D341Med (cell line): ENCODE results near the gene ORC3.
A peak's percentile ranks its signal among the peaks of the same experiment; 100 is the strongest.

Experiments used
- DNase-seq: peaks from one replicate; pipeline ENCODE4 v3.0.0; 2012; ENCODE audit warnings: low spot score

The ORC3 gene

DNA sequence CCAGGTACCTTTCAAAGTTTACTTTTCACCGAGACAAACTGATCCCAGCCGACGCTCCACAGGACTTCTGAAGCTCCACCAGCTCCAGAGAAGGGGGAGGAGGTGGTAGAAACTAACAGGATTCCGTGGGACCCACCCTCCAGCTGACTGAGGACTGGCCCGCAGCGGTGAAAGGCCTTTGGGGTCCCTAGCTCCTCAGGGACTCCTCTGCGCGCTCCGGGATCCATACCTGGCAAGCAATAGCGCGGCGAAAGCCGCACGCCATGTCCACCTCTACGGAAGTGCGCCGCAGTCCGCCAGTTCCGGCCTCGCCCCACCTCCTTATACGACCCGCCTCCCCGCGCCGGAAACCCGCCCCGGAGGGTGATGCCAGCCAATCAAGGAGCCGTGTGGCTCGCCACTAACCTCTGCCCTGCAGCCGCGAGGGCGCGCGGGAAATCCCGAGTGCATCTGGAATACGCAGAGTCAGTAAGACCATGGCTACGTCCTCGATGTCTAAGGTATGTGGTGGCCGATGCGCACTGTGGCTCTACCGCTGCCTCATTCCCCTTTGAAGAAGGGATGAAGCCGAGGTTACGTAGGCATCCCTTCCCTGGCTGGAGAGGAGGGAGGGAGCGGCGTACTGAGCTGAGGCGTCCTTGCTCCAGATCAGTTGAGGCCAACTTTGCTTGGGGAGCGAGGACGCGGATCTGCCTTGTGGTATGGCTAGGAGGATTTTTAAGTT is at the start of gene ORC3, which contains the start of gene RARS2:
ORC3 (plus strand) TSS at position 443 of the 724 bp plus-strand sequence; CDS start at position 477, 34 bp downstream.
RARS2 (minus strand) TSS at position 295 of the 724 bp plus-strand sequence; CDS start at position 265, 30 bp downstream.
- peak; percentile 99 for DNase-seq

DNA sequence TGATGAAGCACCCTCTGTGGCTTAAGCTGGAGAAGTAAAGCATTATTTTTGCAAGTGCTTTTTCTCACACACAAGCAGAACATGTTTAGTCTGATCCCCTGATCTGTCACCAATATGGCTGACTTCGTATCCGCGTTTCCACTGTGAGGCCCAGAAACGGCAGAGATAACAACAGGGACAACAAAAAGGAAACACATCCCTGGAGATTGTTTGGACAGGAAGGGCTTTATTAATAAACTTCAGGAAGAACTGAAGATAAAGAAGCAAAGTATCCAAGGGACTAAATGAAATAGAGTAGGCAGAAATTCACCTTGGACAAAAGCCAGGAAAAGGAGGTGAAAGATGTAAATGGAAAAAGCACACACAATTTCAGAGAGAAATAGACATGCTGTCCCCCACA is 49.4 kb upstream of the ORC3 start:
- no peak for DNase-seq

DNA sequence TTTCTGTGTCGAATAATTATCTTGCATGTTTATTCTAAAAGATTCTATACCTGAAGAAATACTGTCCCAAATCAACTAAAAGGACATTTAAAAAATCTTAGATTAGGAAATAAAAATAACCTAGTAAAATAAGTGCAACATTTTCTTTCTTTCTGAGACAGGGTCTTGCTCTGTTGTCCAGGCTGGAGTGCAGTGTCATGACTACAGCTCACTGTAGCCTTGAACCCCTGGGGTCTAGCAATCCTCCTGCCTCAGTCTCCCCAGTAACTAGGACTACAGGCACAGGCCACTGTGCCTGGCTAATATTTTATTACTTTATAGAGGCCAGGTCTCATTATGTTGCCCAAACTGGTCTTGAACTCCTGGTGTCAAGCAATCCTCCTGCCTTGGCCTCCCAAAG is 48.9 kb upstream of the ORC3 start:
- no peak for DNase-seq

DNA sequence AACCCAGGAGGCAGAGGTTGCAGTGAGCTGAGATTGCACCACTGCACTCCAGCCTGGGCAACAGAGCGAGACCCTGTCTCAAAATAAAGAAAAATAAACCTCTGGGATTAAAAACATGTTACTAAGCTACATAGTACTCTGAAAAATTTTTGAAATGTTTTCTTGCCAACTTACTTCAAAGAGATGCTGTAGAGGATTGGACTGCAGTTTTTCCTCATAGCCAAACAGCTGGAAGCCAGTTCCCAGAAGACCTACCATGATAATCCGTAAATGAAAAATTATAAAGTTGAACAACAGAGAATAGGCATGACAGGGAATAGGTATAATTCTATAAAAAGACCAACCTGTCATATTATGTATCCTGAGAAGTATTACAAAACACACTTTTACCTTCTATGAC is 48.2 kb upstream of the ORC3 start:
- DNase-seq = no peak

DNA sequence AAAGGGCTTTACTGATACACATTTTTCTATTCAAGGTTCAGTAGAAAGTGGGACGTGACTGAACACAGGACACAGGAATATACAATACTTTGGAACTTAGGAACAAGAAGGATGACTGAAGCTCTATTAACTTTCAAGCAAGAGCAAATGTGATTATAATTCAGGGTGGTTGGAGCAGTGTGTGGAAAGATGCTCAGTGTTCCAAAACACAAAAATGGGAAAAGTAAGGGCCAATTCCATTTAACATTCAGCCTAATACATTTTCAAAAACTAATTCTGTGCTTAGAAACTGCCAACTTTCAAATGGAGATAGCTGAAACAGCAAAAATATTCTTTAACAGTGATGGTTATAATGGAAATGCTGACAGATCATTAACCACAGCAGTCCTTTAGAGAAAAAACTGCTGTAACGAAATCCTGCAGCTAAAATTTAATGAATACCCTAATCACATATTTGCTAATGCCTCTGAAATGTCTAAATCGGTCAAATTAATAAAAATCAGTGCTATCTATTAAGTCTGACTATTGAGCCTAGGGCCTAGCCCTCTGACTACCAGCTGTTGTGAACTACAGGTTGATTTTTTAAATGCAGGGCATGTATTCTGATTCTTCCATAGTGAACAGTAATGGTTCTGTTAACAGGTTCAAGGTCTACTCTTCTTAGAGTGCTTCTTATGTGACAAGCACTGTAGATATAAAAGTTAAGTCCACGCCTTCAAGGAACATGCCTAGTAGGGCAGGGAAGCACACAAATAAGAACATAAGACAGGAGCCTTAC is 46.0 kb upstream of the ORC3 start:
- DNase-seq = no peak

DNA sequence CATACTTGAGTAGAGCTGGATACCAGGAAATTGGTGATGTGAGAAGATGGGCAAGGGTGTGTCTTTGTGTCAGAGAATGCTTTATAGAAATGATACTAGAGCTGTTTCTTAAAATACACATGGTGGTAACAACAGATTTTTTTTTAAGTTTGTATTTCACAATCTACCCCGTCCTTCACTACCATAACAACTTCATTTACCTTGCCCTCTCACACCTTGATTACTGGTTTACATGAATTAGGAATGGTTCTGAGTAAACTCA is 45.5 kb upstream of the ORC3 start:
- no peak for DNase-seq

DNA sequence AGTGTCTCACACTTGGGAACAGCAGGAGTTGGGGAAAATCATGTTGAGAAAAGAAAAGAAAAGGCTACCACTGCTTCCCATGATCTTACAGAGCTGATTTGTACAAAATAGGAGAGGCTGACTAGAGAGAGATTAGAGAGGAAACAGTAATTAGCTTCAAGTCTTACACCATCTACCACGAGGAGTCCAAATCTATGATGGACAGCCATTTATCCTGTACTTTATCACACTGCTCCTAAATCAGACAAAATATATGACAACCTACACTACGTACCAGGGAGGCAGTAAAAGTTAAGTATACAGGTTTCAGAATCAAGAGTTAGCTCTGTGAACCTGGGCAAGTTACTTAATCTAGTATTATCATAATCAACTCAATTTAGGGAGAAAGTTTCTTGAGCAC is 38.1 kb upstream of the ORC3 start:
- no peak for DNase-seq

DNA sequence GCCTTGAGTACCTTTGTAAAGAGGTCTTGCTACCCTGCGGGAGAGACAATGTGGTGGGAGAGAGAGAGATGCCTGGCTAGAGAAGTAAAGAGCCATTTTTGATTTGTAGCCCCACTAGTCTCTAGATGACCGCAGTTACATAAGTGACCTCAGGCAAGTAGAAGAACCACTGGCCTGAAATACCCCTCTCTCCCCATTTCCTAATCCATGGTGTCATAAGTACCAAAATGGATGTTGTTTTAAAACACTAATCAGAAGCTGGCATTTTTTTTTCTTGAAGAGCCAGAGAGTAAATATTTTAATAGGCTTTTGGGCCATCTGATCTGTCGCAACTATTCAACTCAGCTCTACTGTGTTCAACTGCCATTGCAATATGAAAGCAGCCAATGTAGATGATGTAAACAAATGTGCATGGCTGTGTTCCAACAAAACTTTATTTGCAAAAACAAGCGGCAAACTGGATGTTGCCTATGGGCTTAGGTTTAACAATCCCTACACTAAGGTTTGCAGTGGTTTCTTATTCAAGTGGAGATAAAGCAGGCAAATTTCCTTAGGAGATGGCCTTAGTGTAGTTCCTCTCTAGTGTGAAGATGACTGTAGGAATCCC is 36.7 kb upstream of the ORC3 start:
- no peak for DNase-seq

DNA sequence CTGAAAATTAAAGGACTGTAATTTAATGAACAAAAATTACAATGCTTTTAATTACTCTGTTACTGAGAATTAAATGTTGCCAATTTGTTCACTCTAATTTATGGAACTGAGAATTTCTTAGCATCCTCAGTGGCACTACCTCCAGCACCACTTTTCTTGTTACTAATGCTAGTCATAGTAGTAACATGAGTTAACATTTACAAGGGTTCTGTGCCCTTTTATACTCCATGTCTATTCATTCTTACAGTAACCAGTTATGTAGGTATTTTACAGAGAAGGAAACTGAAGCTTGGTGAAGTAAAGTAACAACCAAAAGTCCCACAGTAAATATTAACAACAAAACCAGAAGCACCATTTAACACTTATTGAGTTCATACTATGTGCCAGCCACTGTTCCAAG is 34.4 kb upstream of the ORC3 start:
- DNase-seq = no peak

DNA sequence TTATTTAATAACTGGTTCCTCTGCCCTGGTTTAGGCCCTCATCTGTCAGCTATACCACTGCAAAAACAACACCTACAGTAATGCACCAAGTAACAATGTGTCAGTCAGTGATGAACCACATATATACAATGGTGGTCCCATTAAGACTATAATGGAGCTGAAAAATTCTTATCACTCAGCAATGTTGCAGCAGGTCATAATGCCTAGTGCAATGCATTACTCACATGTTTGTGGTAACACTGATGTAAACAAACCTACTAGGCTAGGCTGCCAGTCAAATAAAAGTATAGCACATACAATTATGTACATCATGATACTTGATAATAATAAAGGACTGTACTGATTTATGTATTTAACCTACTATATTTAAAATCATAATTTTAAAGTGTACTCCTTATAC is 31.5 kb upstream of the ORC3 start:
- no peak for DNase-seq

DNA sequence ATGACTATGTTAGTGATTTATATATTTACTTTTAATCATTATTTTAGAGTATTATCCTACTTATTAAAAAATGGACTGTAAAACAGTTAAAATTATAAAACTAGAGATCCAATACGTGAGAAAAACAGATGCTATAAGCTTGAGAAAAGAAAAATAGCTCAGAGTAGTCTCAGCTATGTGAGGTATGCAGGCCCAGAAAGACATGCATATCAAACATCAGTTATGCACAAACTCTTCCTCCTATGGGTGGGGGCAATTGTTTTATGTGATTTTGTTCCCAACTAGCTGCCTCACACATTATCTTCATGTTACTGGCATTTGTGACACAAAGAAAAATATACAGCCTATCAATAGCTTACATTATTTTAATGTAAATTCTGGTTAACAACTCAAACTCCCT is 28.9 kb upstream of the ORC3 start:
- DNase-seq = no peak

DNA sequence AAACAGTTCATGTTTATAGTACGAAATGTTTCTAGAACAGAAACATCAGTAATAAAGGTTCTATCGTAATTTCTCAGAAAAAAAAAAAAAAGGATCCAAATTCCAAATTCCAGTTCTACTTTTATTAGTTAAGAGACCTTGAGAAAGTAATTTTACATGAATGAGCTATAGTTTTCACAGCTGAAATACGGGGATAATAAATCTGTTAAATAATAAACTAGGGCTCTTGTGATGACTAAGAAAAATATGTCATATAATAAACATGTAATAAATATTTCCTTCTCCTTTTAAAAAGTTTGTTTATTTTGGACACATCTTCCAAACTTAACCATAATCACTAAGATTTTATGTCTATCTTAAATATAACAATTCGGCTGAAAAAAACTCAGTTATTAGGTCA is 17.9 kb upstream of the ORC3 start:
- no peak for DNase-seq

DNA sequence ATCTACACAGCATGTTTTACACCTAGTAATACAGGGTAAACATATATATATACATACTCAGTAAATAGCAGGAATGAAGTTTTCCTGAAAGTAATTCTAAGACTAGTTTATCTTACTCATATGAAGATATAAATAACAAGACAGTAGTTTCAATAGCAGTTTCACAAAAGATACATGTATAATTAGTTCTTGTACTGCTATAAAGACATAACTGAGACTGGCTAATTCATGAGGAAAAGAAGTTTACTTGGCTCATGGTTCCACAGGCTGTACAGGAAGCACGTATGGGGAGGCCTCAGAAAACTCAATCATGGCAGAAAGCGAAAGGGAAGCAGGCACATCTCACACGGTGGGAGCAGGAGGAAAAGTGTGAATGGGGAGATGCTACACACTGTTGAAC is 17.1 kb upstream of the ORC3 start:
- no peak for DNase-seq

DNA sequence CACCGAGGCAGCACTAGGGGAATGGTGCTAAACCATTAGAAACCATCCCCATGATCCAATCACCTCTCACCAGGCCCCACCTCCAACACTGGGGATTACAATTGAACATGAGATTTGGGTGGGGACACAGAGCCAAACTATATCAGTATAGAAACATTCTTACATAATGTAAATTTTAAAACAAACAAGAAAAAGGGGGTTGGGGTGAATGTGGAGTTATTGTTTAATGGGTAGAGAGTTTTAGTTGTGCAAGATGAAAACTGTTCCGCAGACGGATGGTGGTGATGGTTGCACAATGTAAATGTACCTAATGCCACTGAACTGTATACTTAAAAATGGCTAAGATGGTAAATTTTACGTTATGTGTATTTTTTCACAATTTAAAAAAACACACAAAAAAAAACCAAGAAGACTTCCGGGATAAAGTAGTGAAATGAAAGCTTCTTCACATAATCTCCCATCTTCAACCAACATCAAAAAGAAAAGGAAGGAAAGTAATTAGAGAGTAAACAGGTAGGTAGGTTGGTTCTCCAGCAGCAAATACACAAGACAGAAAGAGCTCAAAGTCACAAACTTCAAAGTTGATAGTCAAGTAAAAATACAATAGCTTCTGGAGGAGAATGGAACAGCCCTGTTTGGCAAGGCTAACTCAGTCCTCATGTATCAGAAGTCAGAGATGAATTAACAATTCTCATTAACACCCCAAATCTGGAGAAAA is 16.5 kb upstream of the ORC3 start:
- no peak for DNase-seq

DNA sequence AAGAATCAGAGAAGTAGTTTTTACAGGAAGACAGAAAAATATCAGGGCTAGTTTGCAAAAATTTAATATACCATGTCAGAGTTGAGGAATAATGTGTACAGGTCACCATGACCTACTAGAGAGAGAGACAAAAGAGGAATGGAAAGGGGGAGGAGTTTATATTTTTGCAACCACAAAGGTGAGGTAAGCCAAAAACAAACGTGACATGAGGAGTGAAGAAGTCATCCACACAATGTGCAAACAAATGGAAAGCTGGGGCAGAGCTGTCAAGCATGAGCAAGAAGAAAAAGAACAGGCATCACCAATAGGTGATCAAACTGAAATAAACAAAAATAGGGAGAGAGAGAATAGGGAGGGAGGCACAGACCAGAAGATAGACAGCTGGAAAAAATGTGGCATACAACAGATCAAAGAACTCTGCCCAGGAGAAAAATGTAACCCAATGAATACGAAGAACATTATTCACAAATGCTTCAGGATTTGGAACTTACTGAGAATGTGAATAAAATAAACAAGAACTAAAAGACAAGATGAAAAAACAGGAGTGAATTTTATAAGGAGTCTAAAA is 15.6 kb upstream of the ORC3 start:
- no peak for DNase-seq

DNA sequence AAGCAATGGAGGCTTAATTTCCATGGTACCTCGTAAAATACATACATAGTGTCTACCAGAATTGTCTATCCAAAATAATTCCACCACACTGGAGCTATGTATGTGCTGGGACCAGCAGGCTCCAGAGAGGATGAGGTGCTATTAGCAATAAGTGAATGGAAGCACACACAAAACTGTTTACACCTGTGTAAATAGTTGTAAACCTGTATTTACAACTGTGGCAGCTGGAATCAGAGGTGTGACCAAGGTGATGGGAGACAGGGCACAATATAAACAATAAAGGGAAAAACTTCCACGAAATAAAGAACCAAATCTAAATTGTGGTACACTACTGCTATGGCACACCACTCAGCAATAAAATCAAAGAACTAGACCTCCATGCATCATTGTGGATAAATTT is 14.5 kb upstream of the ORC3 start:
- no peak for DNase-seq

DNA sequence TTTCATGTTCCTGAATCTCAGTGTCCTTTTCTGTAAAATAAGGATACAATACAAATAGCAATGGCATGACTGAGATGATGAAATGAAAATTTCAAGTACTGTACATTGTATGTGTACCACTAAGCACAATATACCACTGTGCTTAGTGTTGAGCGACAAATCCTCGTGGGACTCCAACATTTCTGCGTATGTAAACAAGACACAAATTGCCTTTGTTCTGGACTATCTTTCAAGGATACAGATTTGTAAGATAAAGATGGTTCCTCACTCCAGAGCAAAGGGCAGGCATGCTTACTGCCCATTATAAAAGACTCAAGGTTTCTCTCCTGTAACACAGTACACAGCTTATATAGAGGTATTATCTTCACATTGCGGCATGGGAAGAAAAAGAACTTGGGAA is 6.1 kb upstream of the ORC3 start:
- DNase-seq = no peak

DNA sequence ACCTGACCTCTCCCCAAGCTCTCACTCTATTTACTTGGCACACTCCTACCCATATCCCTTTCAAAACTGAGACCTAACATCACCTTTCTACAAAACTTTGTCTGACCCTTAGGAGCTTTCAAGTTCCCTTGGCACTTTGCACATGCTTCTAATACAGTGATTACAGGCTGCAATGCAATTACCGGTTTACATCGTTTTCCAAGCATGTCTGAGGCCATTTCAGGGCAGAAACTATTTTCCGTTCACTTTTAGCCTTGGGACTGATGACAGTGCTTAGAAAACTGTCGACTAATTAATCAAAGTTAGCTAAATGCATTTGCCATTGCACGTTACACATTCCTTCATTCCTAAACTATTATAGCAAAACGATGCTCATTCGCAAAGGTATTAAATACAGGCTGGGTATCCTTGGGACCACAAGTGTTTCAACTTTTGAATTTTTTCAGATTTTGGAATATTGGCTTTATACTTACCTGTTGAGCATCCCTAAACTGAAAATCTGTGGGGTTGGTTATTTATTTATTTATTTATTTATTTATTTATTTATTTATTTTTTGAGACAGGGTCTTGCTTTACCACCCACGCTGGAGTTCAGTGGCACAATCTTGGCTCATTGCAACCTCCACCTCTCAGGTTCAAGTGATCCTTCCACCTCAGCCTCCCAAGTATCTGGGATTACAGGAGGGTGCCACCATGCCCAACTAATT is 3.4 kb upstream of the ORC3 start:
- no peak for DNase-seq

DNA sequence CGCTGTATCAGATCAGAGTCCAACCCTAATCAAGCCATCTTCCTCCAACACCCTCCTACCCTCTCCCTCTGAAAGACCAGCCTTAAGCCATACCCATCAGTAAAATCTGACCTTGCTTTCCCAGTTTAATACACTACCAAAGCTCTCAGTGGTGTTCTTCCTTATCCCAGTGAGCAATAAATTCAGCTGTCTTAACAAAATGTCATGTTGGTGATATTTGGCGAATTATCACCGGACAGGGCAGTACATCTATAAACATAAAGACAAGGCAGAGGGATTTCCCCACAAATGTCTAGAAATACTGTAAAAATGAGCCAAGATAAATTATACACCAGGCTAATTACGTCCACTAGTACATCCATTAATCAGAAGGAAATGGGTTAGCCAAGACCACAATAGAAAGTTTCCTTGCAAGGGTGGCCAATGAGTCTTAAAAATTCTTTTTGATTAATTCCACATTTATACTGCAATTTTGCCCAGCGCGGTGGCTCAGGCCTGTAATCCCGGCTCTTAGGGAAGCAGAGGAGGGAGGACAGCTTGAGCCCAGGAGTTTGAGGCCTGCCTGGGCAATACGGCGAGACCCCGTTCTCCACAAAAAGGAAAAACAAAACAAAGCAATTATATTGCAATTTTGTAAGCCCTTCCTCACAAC is 1.1 kb upstream of the ORC3 start:
- DNase-seq = no peak

DNA sequence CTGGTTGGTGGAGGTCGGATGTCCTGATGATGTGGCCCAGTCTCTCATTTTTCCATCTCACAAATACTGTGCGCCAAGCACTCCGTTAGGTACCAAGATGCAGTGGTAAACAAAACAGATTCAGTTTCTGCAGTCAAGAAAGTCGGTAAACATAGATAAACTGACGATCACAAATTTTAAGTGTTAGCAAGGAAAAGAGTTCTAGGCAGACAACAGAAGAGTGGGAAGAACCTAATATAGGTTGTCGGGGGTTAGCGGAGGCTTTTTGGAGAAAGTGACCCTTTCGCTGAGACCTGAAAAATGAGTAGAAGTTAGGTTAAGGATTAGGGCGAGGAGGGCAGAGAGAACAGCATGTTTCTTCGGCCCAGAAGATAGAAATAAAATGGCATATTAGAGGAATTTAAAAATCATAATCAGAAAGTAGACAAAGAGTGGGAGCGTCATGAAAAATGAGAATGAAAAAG is 514 bp downstream of the ORC3 start:
- no peak for DNase-seq

DNA sequence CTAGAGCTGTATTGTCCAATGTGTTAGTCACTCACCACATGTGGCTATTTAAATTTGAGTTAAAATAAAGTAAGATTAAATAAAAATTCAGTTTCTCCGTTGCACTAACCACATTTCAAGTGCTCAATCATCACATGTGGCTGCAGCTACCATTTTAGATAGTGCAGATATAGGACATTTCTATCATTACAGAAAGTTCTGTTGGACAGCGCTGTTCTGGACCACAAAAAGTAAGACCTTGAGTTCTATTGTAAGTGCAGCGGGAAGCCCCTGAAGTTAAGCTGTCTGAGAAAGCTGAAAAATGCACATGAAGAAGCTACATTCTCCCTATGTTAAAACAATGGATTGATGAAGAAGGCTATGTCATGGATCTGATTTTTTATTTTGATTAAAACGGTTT is 1.1 kb downstream of the ORC3 start:
- no peak for DNase-seq
